Uterus (tissue), 2 donors: Measurements from ENCODE around the gene ZNF526.

Experiments used
- POLR2A ChIP-seq, 2 donors: fragments of 450-650 bp; IDR thresholded peaks; one replicate each; pipeline ENCODE4 v1.6.1; 2016; ENCODE audit warnings: antibody characterized with exemption in 2 of 2, mild to moderate bottlenecking in 1 of 2, moderate library complexity in 1 of 2
- TF ChIP-seq, protein P1 (sequence below), 4 experiments: fragments of 200-600 bp in 2 of 4; fragments of 450-650 bp in 2 of 4; sonication (generic) in 2 of 4; IDR thresholded peaks; one replicate each; pipeline ENCODE4 v1.5.1; 2016 to 2019; ENCODE audit warnings: antibody characterized with exemption in 4 of 4, mild to moderate bottlenecking in 2 of 4, moderate library complexity in 1 of 4

DNA sequence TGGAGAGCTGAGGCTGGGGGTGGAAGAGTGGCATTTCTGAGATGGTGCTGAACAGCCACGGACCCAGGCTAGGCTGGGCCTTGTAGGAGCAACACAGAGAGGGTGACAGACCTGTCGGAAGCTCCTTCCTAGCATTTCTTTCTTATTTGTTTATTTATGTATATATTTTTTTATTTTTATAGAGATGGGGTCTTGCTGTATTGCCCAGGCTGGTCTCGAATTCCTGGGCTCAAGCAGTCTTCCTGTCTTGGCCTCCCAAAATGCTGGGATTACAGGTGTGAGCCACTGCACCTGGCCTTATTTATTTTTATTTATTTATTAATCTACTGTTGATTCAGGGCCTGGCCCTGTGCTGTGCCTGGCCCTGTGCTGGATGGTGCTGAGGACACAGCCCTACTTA lies 55.4 kb downstream of the ZNF526 start:
- no peak for TF ChIP-seq POLR2A (IDR thresholded peaks at IDR 0.05)
- TF ChIP-seq, protein P1, sequence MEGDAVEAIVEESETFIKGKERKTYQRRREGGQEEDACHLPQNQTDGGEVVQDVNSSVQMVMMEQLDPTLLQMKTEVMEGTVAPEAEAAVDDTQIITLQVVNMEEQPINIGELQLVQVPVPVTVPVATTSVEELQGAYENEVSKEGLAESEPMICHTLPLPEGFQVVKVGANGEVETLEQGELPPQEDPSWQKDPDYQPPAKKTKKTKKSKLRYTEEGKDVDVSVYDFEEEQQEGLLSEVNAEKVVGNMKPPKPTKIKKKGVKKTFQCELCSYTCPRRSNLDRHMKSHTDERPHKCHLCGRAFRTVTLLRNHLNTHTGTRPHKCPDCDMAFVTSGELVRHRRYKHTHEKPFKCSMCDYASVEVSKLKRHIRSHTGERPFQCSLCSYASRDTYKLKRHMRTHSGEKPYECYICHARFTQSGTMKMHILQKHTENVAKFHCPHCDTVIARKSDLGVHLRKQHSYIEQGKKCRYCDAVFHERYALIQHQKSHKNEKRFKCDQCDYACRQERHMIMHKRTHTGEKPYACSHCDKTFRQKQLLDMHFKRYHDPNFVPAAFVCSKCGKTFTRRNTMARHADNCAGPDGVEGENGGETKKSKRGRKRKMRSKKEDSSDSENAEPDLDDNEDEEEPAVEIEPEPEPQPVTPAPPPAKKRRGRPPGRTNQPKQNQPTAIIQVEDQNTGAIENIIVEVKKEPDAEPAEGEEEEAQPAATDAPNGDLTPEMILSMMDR (IDR thresholded peaks at IDR 0.05): no peak
